ENCODE results near the gene DSE. TPM values are rescaled to one million over a fixed set of nuclear protein-coding genes. Genes with fewer than 3 reads are reported as not detected.

The DSE gene
- total and polyA plus RNA-seq, 2 experiments from 2014 or later: 12.7 to 28.1 TPM

DNA sequence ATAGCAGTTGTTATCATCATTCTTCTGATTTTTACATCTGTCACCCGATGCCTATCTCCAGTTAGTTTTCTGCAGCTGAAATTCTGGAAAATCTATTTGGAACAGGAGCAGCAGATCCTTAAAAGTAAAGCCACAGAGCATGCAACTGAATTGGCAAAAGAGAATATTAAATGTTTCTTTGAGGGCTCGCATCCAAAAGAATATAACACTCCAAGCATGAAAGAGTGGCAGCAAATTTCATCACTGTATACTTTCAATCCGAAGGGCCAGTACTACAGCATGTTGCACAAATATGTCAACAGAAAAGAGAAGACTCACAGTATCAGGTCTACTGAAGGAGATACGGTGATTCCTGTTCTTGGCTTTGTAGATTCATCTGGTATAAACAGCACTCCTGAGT lies 92.6 kb downstream of the DSE start:
- TF ChIP-seq, protein P1, sequence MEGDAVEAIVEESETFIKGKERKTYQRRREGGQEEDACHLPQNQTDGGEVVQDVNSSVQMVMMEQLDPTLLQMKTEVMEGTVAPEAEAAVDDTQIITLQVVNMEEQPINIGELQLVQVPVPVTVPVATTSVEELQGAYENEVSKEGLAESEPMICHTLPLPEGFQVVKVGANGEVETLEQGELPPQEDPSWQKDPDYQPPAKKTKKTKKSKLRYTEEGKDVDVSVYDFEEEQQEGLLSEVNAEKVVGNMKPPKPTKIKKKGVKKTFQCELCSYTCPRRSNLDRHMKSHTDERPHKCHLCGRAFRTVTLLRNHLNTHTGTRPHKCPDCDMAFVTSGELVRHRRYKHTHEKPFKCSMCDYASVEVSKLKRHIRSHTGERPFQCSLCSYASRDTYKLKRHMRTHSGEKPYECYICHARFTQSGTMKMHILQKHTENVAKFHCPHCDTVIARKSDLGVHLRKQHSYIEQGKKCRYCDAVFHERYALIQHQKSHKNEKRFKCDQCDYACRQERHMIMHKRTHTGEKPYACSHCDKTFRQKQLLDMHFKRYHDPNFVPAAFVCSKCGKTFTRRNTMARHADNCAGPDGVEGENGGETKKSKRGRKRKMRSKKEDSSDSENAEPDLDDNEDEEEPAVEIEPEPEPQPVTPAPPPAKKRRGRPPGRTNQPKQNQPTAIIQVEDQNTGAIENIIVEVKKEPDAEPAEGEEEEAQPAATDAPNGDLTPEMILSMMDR (IDR thresholded peaks at IDR 0.05; ENCODE audit: low read depth, low read length): no peak
- Histone ChIP-seq H3K27me3 (peaks cover 55% of the 10 kb centered on the region), H3K4me3 (no peak overlapping the region), H3K27ac (no peak overlapping the region), H3K4me1 (ENCODE audit: low read depth) (no peaks in the 10 kb centered on the region), H3K36me3 (no peaks in the 10 kb centered on the region), H3K9me3 (ENCODE audit: low read depth) (no peaks in the 10 kb centered on the region)
- no peak for DNase-seq (ENCODE audit: low read depth in 1 of 2, low spot score in 1 of 2)

DNA sequence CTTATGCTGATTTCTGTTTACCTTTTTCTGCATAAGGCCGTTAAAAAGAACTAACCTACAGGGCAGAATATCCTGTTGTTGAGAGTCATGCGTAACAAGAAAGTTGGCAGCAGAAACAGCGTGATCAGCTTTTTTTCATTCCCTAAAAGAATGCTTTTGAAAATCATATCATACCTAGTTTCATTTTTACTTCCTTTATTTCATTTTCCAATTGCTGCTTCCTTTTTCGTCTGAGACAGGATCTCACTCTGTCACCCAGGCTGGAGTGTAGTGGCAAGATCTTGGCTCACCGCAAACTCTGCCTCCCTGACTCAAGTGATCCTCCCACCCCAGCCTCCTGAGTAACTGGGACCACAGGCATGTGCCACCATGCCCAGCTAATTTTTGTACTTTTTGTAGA lies 94.5 kb downstream of the DSE start:
- TF ChIP-seq, protein P1 (IDR thresholded peaks at IDR 0.05; ENCODE audit: low read depth, low read length): no peak
- H3K27me3 ChIP-seq: peaks cover 40% of the 10 kb centered on the region
- no peak overlapping the region for H3K27ac ChIP-seq
- no peak for DNase-seq (ENCODE audit: low read depth in 1 of 2, low spot score in 1 of 2)
- no peak overlapping the region for H3K4me3 ChIP-seq
- H3K4me1 ChIP-seq (ENCODE audit: low read depth): no peaks in the 10 kb centered on the region
- no peaks in the 10 kb centered on the region for H3K9me3 ChIP-seq (ENCODE audit: low read depth)
- H3K36me3 ChIP-seq: no peaks in the 10 kb centered on the region

DNA sequence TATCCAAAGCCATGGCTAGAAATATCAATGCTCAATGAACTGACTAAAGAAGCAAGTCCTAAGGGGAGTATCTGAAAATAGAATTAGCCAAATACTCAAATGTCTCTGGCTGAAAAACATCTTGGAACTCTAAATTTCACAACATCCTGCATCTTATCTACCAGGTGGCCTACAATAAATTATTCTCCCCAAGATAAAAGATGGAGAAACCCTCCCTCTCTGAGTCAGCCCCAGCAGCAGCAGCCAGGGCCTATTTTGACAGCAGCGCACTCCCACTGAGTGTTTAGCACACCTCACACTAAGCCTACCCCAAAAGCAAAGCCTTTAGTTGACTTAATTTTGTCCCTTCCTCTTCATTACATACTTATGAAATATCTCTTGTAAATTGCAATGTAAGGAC lies 96.3 kb downstream of the DSE start:
- Histone ChIP-seq H3K9me3 (ENCODE audit: low read depth) (no peaks in the 10 kb centered on the region), H3K36me3 (no peaks in the 10 kb centered on the region), H3K4me3 (no peak overlapping the region), H3K4me1 (ENCODE audit: low read depth) (no peaks in the 10 kb centered on the region), H3K27ac (no peak overlapping the region), H3K27me3 (peaks cover 21% of the 10 kb centered on the region)
- TF ChIP-seq, protein P1 (IDR thresholded peaks at IDR 0.05; ENCODE audit: low read depth, low read length): no peak
- peak in 1 of 2 donors; percentile 37 for DNase-seq (ENCODE audit: low read depth in 1 of 2, low spot score in 1 of 2)

DNA sequence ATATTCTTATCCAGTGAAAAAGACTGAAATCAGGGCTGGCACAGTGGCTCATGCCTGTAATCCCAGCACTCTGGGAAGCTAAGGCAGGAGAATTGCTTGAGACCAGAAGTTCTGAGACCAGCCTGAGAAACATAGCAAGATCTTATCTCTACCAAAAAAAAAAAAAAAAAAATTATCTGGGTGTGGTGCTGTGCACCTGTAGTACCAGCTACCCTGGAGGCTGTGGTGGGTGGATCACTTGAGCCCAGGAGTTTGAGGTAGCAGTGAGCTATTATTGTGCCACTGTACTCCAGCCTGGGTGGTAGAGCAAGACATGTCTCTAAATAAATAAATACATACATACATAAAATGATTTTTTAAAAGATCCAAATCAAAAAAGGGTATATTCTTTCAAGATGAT lies 96.8 kb downstream of the DSE start:
- Histone ChIP-seq H3K4me3 (no peak overlapping the region), H3K9me3 (ENCODE audit: low read depth) (no peaks in the 10 kb centered on the region), H3K27ac (no peak overlapping the region), H3K27me3 (peaks cover 17% of the 10 kb centered on the region), H3K36me3 (no peaks in the 10 kb centered on the region), H3K4me1 (ENCODE audit: low read depth) (no peaks in the 10 kb centered on the region)
- TF ChIP-seq, protein P1 (IDR thresholded peaks at IDR 0.05; ENCODE audit: low read depth, low read length): no peak
- DNase-seq (ENCODE audit: low read depth in 1 of 2, low spot score in 1 of 2): no peak

DNA sequence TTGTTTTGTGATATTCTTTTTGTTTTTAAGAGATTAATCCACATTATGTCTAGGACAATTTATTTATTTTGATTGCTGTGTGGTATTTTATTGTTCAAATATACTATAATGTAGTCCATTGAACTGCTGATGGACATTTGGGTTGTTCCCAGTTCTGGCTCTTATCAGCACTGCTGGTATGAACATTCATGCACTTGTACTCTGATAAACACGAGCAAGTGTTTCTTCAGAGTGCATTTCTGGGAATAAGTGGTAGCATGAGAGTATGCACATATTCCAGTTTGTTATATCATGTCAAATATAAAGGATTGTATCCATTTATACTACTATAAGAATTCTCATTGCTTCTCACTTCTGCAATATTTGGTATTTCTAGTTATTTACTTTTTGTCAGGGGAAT lies 97.5 kb downstream of the DSE start:
- Histone ChIP-seq H3K9me3 (ENCODE audit: low read depth) (no peaks in the 10 kb centered on the region), H3K4me1 (ENCODE audit: low read depth) (no peaks in the 10 kb centered on the region), H3K4me3 (no peak overlapping the region), H3K27ac (no peak overlapping the region), H3K27me3 (peaks cover 9% of the 10 kb centered on the region), H3K36me3 (no peaks in the 10 kb centered on the region)
- TF ChIP-seq, protein P1 (IDR thresholded peaks at IDR 0.05; ENCODE audit: low read depth, low read length): no peak
- peak in 1 of 2 donors; percentile 21 for DNase-seq (ENCODE audit: low read depth in 1 of 2, low spot score in 1 of 2)

DNA sequence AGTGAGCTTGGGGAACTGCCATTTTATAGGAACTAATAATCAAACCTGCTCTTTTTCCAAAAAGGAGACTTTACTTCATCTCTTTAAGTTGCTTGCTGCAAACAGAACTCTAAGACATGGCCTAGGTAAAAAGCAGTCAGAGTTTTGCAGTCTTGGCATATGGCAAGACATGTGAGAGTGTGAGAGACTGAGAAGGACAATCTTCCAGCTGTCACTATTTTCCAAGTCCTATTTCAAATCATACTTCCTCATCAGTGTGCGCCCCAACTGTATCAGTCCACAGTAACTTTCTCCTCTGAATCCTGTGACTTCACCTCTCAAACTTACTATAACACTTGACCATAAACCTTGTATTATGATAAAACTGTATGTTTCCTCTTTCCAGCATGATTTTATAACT lies 100.8 kb downstream of the DSE start:
- no peak overlapping the region for H3K4me3 ChIP-seq
- DNase-seq (ENCODE audit: low read depth in 1 of 2, low spot score in 1 of 2): no peak

More for the DNA sequence above, 100.8 kb downstream of the DSE start:
- TF ChIP-seq, protein P1 (IDR thresholded peaks at IDR 0.05; ENCODE audit: low read depth, low read length): no peak
- Histone ChIP-seq H3K4me1 (ENCODE audit: low read depth) (no peaks in the 10 kb centered on the region), H3K9me3 (ENCODE audit: low read depth) (no peaks in the 10 kb centered on the region), H3K27ac (no peak overlapping the region), H3K36me3 (no peaks in the 10 kb centered on the region), H3K27me3 (no peaks in the 10 kb centered on the region)

Measured in cardiac muscle cell (in vitro differentiated cells and primary cell).